NOMO-1 treated with DMSO at 0.1 percent for 48 hours (cell line): Measurements from ENCODE around the gene ZSCAN25.
"Not testable (repeated sequence)": the region's sequence is repeated elsewhere in the genome, so short reads cannot be mapped to it uniquely, and the experiment has no call there.

Source experiments
- DNase-seq: peaks from one replicate; lab custom pipeline; 2025; ENCODE audit not compliant: unreplicated experiment; lab: John Stamatoyannopoulos, UW

The ZSCAN25 gene

DNA sequence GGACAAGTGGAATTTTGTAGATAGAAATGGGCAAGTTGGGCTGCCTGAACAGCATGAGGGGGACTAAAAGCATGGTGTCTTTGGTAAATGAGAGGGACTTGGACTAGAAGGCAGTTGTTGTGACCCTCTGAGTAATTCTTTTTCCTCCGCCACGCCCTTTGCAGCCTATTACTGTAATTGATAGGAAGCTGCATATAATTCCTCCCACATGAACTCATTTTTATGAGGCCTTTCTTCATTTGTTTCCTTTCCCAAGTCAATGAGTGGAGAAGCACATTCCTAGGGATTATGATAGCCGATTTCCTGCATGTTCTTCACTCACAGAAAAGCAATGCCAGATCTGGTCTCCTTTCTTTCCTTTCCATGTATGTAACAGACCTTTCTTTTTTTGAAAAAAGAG is 27.7 kb downstream of the ZSCAN25 start:
- no peak for DNase-seq

DNA sequence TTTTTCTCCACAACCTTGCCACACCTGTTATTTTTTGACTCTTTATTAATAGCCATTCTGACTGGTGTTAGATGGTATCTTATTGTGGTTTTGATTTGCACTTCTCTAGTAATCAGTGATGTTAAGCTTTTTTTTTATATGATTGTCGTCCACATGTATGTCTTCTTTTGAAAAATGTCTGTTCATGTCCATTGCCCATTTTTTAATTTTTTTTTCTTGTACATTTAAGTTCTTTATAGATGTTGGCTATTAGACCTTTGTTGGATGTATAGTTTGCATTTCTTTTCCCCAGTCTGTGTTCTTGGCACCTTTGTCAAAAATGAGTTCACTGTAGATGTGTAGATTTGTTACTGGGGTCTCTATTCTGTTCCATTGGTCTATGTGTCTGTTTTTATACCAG is 28.8 kb downstream of the ZSCAN25 start:
- no peak for DNase-seq

DNA sequence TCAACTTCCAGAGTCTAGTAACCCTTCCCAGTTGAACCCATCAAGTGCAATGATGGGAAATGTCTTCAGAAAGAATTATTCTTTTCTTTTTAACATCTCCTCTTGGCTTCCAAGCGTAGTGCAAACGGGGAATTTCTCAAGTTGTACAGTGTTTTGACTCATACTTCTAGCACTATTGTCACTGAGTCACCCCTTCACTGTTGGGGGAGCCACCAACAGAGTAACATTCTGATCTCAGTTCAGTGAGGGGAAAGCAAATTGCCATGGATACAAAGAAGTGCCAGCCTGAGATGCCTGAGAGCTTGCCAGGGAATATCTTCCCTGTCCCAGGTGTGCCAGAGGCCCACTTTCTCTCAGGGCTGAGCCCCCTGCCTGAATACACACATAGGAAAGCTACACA is 32.1 kb downstream of the ZSCAN25 start:
- DNase-seq, result no peak

DNA sequence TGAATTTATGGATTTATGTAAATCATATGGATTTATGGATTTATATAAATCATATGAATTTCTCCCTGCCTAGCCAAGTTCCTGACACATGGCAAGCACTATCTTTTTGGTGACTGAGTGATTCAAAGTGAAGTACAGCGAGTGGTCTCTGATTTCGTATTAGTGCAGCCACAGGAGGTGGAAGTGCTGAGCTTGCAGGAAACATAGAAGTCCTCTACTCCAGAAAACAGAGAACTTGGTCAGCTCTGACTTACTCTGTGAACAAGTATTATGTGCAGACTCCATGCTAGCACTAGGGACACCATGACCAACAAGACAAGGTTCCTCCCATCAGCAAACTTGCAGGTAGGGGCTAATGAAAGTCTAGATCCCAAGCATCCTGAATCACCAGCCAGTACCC is 34.5 kb downstream of the ZSCAN25 start:
- no peak for DNase-seq

DNA sequence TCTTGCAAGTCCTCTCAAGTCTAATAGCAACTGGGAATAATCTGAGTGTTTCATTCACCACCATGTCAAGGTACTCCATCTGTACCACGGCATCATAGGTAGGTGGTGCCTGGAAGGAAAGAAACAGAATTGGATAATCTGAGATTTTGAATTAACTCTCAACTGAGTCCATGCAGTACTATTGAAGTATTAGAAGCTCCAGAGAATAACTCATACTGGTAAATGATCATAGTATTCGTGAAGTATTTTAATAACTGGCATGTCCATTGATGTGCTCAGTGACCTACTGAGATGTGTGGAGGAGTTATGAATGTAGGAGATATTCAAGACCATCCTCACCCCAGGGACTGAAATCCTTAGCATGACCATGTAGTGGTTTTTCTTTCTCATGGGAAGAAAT is 35.9 kb downstream of the ZSCAN25 start:
- DNase-seq, result no peak

DNA sequence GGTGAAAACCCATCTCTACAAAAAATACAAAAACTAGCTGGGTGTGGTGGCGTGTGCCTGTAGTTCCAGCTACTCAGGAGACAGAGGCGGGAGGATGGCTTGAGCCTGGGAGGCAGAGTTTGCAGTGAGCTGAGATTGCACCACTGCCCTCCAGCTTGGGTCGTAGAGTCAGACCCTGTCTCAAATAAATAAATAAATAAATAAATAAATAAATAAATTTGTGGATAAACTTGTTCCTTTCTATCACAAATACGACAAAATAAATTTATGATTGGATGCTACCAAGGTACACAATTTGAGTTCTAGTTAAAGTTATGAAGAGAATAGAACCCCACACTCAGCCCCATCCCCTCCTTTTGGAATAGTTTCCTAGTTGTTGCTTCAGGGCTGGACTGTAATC is 36.5 kb downstream of the ZSCAN25 start:
- not testable (repeated sequence) for DNase-seq

DNA sequence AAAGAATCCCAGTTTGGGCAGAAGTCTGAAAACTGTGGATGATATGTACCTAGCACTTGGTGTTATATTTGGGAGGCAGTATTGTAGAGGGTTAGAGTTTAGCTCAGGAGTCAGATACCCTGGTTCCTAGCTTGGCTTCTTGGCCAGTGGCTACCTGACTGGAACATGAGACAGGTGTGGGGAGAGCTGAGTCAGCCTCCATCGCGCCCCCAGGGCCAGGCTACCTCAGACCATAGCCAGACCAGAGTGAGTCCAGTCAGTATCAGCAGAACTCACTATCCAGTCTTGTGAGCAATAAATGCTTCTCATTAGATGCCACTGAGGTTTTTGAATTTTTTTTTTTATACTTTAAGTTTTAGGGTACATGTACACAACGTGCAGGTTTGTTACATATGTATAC is 37.0 kb downstream of the ZSCAN25 start:
- no peak for DNase-seq

DNA sequence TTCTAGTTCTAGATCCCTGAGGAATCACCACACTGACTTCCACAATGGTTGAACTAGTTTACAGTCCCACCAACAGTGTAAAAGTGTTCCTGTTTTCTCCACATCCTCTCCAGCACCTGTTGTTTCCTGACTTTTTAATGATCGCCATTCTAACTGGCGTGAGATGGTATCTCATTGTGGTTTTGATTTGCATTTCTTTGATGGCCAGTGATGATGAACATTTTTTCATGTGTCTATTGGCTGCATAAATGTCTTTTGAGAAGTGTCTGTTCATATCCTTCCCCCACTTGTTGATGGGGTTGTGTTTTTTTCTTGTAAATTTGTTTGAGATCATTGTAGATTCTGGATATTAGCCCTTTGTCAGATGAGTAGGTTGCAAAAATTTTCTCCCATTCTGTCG is 37.9 kb downstream of the ZSCAN25 start:
- DNase-seq, result not testable (repeated sequence)

DNA sequence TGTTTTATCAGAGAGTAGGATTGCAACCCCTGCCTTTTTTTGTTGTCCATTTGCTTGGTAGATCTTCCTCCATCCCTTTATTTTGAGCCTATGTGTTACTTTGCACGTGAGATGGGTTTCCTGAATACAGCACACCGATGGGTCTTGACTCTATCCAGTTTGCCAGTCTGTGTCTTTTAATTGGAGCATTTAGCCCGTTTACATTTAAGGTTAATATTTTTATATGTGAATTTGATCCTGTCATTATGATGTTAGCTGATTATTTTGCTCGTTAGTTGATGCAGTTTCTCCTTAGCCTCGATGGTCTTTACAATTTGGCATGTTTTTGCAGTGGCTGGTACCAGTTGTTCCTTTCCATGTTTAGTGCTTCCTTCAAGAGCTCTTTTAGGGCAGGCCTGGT is 41.1 kb downstream of the ZSCAN25 start:
- not testable (repeated sequence) for DNase-seq

DNA sequence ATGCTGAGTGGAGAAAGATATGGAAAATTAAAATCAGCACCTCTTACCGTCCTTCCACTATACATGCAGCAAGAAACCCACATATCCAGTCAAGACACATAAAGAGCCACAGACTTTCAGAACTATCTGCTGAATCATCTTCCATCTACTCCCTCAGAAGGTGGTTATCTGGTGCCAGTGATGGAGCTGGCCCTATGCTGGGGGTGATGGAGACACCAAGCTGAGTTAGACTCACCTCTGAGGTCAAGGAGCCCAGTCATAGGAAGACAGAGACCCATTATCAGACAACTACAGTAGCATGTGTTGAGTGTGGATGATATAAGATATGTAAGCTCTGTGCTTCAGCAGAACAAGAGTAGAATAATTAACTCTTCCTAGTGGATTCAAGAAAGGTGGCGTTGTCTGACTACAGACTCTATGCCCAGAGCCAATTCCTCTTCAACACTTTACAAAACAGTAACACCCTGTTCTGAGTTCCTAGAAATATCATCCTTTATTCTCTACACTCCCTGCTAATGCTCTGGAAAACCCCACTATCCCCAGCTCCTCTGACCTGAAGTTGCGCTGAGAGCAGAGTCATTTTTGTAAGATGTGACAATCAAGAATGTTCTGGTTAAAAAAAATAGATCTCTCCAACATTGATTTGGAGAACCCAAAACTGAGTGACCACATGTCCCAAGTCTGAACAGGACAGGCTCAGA is 48.7 kb downstream of the ZSCAN25 start:
- no peak for DNase-seq

DNA sequence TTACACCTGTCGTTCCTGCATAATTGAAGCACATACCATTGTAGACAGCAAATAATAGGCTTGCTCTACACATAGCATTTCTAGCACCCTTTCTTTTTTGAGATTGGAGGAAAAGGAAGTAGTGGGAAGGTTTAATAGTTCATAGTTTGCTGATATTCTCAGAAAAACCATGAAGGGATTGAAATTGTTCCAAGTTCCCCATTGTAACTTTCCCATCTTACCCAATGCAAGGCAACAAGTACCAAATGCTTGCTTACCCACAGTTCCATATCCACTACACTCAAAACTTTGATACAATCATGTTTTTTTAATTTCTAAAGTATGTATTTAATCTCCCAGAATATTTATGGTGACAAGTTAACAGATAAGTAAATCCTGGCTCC is 49.3 kb downstream of the ZSCAN25 start:
- no peak for DNase-seq

DNA sequence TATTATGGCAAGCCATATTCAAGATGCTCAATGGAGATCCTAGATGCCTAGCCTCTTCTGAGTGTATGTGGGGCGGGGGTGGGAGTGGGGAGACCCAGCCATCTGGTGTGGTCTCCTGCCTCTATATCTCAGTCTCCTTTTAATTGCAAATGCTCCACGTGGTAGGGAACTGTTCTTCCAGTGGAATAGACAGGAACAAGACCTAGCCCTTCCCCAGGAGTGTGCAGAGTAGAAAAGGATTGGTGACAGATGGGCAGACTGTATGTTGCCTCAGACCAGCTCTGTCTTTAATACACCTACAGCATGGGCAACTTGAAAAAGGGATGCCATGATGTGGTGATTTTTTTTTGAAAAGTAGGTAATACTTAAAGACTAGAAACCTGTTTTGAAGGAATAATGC is 50.4 kb downstream of the ZSCAN25 start:
- no peak for DNase-seq

DNA sequence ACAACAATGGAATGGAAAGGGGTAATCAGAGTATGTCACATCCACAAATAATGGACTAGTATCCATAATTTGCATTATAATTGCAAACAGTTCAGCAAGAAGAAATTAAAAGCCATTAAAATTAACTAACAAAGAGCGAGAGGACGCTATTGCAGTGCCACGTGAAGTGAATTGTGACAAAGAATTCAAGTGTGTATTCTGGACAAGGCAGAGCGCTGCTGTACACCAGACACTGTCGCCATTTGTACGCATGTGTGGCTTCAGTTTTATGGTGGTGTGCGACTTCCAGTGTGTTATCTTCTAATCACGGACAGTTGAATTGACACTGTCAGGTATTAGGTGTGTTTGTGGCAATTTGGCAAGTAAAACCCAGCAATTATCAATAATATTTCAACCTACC is 51.8 kb downstream of the ZSCAN25 start:
- no peak for DNase-seq

DNA sequence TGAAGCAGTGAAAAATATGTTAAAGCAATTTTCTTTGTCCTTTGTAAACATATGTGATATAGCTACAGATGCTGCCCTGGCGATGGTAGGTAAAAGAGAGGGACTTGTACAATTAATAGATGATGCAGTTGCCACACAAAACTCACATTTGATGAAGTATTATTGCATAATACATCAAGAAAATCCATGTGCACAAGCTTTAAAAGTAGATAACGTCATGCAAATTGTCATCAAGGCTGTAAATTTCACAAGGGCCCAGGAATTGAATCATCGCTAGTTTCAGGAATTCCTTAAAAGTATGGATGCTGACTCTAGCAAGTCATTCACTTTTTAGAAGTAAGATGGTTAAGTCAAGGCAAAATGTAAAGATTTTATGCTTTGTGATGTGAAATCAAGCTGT is 53.0 kb downstream of the ZSCAN25 start:
- DNase-seq, result no peak

DNA sequence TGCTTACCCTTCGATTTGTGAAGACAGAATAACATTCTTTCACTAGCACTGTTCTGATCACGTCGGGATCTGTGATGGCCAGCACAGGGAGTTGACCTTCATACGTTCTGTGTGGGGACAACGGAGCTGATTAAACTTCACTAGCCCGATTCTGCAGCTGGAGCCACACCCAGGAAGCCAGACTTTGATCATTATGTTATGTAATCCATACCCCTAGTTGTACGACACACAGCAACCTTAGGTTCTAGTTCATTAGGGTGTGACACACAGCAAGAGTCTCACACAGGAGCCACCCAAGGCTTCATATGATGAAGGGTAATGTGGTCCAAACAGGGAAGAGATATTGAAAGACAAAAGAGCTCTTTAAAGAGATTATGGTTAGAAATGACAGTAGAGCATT is 55.8 kb downstream of the ZSCAN25 start:
- no peak for DNase-seq

DNA sequence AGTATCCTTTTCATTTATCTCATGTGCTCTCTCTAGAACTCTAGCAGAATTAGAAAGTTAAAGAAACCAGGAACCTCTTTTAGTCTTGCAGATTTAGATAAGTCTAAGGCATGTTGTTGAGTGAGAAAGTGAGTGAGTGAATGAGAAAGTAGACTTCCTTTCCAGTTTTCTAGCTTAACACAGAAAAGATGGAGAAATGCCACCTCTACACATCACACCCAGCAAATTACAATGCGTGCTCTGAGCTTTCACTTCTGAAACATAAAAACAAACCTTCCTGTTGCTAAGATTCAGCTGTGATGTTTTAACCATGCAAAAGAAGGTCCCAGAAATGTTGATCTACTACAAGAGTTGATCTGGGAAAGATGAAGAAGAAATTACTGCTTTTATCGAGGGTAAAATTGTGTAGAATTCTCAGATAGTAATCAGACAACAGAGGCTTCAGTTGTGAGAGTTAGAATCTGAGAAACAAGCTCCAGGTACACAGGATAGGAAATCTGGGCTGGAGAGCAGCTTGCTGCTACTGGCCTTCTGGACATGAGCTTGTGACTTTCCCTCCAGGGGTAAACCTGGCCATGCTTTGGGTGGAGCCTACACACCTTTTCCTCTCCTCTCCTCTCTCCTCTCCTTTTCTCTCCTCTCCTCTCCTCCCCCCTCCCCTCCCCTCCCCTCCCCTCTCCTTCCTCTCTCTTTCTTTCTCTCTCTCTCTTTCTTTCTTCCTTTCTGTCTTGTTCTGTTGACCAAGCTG is 58.4 kb downstream of the ZSCAN25 start:
- no peak for DNase-seq

DNA sequence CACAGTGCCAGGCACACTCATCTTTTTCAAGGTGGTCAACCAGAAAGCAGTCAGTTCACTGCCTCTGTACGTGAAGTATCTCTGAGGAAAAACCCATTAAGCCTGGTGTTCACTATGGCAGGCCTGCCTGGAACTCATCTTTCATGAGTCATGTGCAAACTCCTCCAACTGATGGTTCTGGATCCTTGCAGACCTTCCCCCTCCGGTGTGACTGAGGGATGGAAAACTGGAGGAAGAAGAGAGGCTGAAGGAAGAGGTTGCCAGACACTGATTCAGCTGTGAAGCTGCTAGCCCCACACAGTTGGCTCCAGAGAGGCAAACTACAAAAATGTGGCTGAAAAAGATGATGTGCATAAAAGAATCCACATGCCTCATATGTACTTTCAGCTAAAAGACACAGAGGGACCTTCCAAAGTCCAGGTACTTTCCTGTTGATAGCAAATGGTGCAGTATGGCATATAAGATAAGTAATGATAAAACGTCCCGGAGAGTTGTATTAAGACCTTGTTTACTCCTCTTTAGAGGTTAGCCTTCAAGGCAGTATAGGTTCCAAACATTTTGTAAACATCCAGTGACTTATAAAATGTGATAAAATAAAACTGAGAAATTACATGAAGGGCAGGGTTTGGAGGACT is 60.4 kb downstream of the ZSCAN25 start:
- DNase-seq, result no peak

DNA sequence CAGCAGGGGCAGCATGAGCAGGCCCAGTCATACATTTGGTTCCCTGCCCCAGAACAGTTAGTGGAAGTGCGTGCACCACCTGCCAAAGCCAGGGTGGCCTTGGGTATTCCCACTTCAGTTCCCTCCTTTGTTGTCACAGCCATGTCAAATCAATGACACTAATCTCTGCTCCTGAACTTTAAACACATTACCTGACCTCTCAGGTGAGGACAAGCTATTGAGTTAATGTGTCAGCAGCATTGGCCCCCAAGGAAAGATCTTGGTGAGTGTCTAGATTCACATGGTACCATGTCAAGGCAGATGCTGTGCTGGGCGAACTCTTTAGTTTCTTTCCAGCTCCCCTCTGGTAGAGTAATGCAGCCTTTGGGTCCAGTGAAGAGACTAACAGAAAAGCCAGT is 60.9 kb downstream of the ZSCAN25 start:
- DNase-seq, result no peak

DNA sequence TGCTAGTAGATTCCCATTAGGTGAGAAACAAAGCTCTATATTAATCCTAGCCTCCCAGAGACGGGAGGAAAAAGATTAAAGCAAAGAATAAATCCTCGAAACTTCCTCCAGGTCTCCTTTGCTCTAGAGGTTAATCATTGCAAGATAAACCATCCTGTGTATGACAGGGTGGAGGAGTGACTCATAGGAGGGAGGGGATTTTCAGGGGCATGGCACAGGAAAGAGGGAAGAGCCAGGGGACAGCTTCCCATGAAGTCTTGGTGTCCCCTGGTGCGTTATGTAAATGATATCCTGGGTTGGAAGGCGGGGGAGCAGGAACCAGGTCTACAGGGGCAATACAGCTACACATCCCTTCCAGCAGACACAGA is 62.3 kb downstream of the ZSCAN25 start:
- DNase-seq, result no peak

DNA sequence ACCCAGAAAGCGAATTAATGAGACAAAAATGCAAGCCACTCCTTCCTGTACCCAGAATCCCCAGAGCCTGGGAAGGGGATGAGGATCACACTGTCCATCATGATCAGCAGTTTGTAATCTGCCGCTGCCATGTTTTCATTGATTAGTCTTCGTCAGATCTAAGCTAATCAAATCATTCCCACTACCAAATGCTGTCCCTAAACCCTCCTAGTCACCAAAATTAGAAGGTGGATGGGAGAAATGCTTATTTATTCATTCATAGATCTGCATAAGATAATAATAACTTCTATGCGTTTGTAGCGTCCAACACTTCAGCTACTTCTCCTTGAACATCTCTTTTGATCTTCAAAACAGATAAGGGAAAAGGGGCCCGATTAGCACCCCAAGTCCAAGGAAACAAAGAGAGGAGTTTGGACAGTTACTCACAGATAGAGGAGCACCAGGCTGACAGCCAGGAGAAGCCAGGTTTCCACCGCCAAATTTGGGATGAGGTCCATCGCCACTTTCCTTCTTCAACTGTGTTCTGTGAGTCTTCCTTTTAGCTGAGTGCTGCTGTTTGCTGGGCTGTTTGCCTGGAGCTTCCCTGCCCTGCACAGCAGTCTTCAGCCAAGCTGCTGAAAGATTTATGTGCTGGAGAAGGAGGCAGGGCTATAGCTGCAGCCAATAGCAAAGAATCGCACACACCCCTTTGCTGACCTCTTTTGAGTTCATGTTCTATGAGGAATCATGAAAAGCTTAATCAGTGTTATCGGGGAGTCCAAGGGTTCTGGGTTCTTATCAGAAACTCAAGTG is 62.9 kb downstream of the ZSCAN25 start, which contains the start of gene CYP3A5:
TSS of gene CYP3A5 (minus strand) at position 597 of the 792 bp plus-strand sequence. CDS start at position 497, 100 bp downstream.
- DNase-seq, result no peak
